Activated CD8-positive, alpha-beta T cell treated with anti-CD3 and anti-CD28 coated beads, Interleukin-2, amount 10 ng/mL, durations not matched to agents 7 days and 5 days (primary cell): ENCODE data around the gene SDCCAG8. TPM values are rescaled to one million over a fixed set of nuclear protein-coding genes. Genes with fewer than 3 reads are reported as not detected.

Experiments
- ATAC-seq: fragments of 150-1000 bp; cut with Tn5 transposase; one replicate; pipeline ENCODE4 v1.10.0; 2021; ENCODE audit warnings: moderate library complexity
- CTCF ChIA-PET: fragments of 350-600 bp; sonication (Branson Sonifier 250); formaldehyde crosslinking; loops from one replicate; lab custom pipeline; 2021; ENCODE audit warnings: antibody characterized with exemption; lab: Charles Lee
- POLR2A ChIA-PET: fragments of 350-600 bp; sonication (Branson Sonifier 250); formaldehyde crosslinking; loops from one replicate; lab custom pipeline; 2021; ENCODE audit warnings: antibody characterized with exemption; lab: Charles Lee
- DNase-seq: peaks from one replicate; pipeline ENCODE4 v3.0.0-alpha.2; 2020
- H3K27ac Mint-ChIP-seq: one replicate; pipeline ENCODE4 v1.8.0; 2021; ENCODE audit warnings: mild to moderate bottlenecking, mixed read lengths
- H3K27me3 Mint-ChIP-seq: one replicate; pipeline ENCODE4 v1.8.0; 2021; ENCODE audit warnings: low read depth, mixed read lengths
- H3K36me3 Mint-ChIP-seq: one replicate; pipeline ENCODE4 v1.8.0; 2021; ENCODE audit warnings: low read depth, mixed read lengths
- H3K4me1 Mint-ChIP-seq: one replicate; pipeline ENCODE4 v1.8.0; 2021; ENCODE audit warnings: low read depth, mixed read lengths
- H3K4me3 Mint-ChIP-seq: one replicate; pipeline ENCODE4 v1.8.0; 2021; ENCODE audit warnings: mild to moderate bottlenecking, mixed read lengths
- H3K9me3 Mint-ChIP-seq: one replicate; pipeline ENCODE4 v1.8.0; 2022; ENCODE audit warnings: mixed read lengths; ENCODE audit not compliant: insufficient read depth
- total RNA-seq, 2 experiments: library from RNA; stranded (reverse); gene quantifications; one replicate each; pipeline ENCODE4 v1.2.3, GENCODE V29; 2021

The SDCCAG8 gene
- total RNA-seq, 2 experiments from 2014 or later = 16.6 to 20.0 TPM

- no peak overlapping the region for H3K27ac Mint-ChIP-seq
- DNase-seq (no peak), ATAC-seq (no peak)
- POLR2A ChIA-PET = no interaction called here
- CTCF ChIA-PET = interaction anchor here (0.7 to 4.2 kb wide), 41 partner anchors 8 to 955 kb away, joined by 3 to 43 read pairs (median 4); no protein-coding TSS in a partner anchor
- peaks cover 3% of the 10 kb centered on the region for H3K4me1 Mint-ChIP-seq
- no peaks in the 10 kb centered on the region for H3K9me3 Mint-ChIP-seq
- no peak overlapping the region for H3K4me3 Mint-ChIP-seq
- no peaks in the 10 kb centered on the region for H3K27me3 Mint-ChIP-seq
- no peaks in the 10 kb centered on the region for H3K36me3 Mint-ChIP-seq
These were observed 88.4 kb downstream of the SDCCAG8 start for GRCh38 chr1:243343970-243344937.

DNA sequence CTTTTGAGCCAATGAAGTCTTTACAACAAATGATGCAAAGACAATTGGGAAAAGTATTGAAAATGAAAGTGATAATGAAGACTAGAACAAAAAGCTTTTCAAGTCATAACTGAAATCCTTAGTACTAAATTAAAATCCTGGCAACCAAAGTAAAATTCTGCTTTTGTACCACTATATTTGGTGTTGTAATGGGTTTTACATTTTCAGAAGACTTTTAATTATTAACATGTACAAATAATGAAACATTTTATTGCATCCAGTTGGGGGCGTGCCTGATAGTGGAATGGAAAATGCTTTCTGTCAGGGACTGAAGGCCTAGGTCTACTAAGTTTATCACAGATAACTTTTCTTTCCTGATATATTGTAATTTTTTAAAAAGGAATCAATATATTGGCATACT lies 89.4 kb downstream of the SDCCAG8 start:
- ChIA-PET POLR2A (no interaction called here), CTCF (interaction anchor here (2.0 to 4.2 kb wide), 4 partner anchors 7 to 926 kb away, joined by 8 to 43 read pairs (median 28); no protein-coding TSS in a partner anchor)
- Mint-ChIP-seq H3K27me3 (no peaks in the 10 kb centered on the region), H3K27ac (no peak overlapping the region), H3K4me1 (peaks cover 3% of the 10 kb centered on the region), H3K36me3 (no peaks in the 10 kb centered on the region), H3K4me3 (no peak overlapping the region), H3K9me3 (no peaks in the 10 kb centered on the region)
- ATAC-seq (no peak), DNase-seq (no peak)

- H3K27ac Mint-ChIP-seq = no peak overlapping the region
- DNase-seq = no peak
- H3K9me3 Mint-ChIP-seq = no peaks in the 10 kb centered on the region
- POLR2A ChIA-PET = no interaction called here
- peaks cover 3% of the 10 kb centered on the region for H3K4me1 Mint-ChIP-seq
- H3K36me3 Mint-ChIP-seq = no peaks in the 10 kb centered on the region
- no peaks in the 10 kb centered on the region for H3K27me3 Mint-ChIP-seq
- H3K4me3 Mint-ChIP-seq = no peak overlapping the region
- ATAC-seq = no peak
- CTCF ChIA-PET = interaction anchor here (4.0 kb wide), 1 partner anchor 405 kb away, joined by 43 read pairs; no protein-coding TSS in a partner anchor
These were observed 90.2 kb downstream of the SDCCAG8 start for GRCh38 chr1:243346016-243346415.

GRCh38 chr1:243346468-243346867 lies 90.6 kb downstream of the SDCCAG8 start:
- no peak overlapping the region for H3K4me3 Mint-ChIP-seq
- no peaks in the 10 kb centered on the region for H3K36me3 Mint-ChIP-seq
- H3K27me3 Mint-ChIP-seq = no peaks in the 10 kb centered on the region
- peaks cover 3% of the 10 kb centered on the region for H3K4me1 Mint-ChIP-seq
- no peak for DNase-seq
- ChIA-PET CTCF (no interaction called here), POLR2A (interaction anchor here (0.7 kb wide), 1 partner anchor 567 kb away, joined by 3 read pairs; no protein-coding TSS in a partner anchor)
- no peak for ATAC-seq
- no peak overlapping the region for H3K27ac Mint-ChIP-seq
- no peaks in the 10 kb centered on the region for H3K9me3 Mint-ChIP-seq

DNA sequence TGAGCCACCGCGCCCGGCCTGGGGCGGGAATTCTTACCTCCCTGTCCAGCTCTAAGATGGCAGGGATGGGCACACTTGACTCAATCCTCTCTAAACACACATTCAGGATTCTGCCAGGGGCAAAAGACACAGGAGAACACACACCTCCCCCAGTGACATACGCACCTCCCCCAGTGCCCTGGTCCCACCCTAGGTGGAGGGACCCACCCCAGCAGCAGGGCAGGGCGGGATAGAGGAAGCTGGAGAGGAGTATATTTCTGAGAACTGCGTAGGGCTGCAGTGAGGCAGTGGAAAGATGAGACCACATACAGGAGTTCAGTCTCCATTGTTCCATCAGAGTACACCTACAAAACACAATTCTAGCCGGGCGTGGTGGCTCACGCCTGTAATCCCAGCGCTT lies 92.5 kb downstream of the SDCCAG8 start:
- no peaks in the 10 kb centered on the region for H3K9me3 Mint-ChIP-seq
- no peaks in the 10 kb centered on the region for H3K27me3 Mint-ChIP-seq
- DNase-seq = no peak
- H3K27ac Mint-ChIP-seq = no peak overlapping the region
- no peak overlapping the region for H3K4me3 Mint-ChIP-seq
- ATAC-seq = no peak
- ChIA-PET POLR2A (no interaction called here), CTCF (interaction anchor here (1.9 kb wide), 1 partner anchor 62 kb away, joined by 4 read pairs; no protein-coding TSS in a partner anchor)
- peaks cover 3% of the 10 kb centered on the region for H3K4me1 Mint-ChIP-seq
- peaks cover 2% of the 10 kb centered on the region for H3K36me3 Mint-ChIP-seq

- CTCF ChIA-PET = interaction anchor here (1.9 kb wide), 1 partner anchor 61 kb away, joined by 4 read pairs; no protein-coding TSS in a partner anchor
- no peaks in the 10 kb centered on the region for H3K9me3 Mint-ChIP-seq
- H3K4me3 Mint-ChIP-seq = no peak overlapping the region
- peaks cover 9% of the 10 kb centered on the region for H3K4me1 Mint-ChIP-seq
- POLR2A ChIA-PET = no interaction called here
- H3K27me3 Mint-ChIP-seq = no peaks in the 10 kb centered on the region
- H3K27ac Mint-ChIP-seq = no peak overlapping the region
- ATAC-seq (no peak), DNase-seq (no peak)
- H3K36me3 Mint-ChIP-seq = peaks cover 5% of the 10 kb centered on the region
These were observed 93.3 kb downstream of the SDCCAG8 start for GRCh38 chr1:243349128-243349527.

DNA sequence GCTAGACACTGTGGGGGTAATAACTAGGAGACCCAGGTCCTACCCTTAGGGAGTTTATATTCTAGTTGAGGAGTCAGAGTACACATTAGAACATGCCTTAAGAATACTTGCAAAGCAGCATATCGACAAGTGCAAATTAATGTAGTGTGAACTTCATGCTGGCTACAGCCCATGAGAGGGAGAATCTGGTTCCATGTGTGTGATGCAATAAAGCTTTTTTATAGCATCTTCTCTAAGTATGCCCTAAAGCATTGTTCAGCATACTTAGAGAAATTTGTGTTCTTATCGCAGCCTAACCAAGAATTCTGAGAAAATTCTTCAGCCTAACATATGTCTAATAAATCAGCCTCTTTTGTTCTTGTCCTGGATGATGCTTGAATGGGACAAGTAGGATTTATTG lies 95.5 kb downstream of the SDCCAG8 start:
- ChIA-PET CTCF (no interaction called here), POLR2A (no interaction called here)
- H3K9me3 Mint-ChIP-seq = no peaks in the 10 kb centered on the region
- peaks cover 5% of the 10 kb centered on the region for H3K36me3 Mint-ChIP-seq
- H3K4me1 Mint-ChIP-seq = peaks cover 15% of the 10 kb centered on the region
- no peaks in the 10 kb centered on the region for H3K27me3 Mint-ChIP-seq
- H3K4me3 Mint-ChIP-seq = no peak overlapping the region
- ATAC-seq = no peak
- H3K27ac Mint-ChIP-seq = no peak overlapping the region
- DNase-seq = no peak

DNA sequence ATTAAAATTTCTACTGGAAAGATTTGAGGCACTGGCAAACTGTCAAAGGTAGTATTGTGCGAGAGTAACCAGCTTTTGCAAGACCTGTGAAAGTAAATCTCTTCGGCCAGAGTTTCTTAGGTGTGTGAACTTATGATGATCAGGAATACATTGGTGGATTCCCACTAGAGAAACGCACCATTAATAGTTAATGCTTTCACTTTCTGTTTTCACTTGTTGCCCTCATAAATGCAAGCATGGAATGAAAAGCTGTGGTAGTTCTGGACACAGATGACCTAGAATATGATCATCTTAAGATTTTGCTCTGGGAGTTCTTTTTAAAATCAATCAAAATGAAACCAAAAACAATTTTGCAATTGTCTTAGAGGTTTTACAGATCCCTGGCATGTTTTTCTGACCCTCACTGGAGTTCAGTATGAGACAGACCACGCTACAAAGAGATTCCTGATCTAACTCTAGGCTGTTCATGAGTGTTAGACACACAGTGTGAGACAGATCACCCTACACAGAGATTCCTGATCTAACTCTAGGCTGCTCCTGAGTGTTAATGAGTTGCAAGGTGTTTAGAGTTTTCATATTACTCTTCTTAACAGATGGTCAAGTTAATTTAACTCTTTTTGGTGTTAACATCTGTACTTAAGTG lies 98.8 kb downstream of the SDCCAG8 start:
- Mint-ChIP-seq H3K27ac (peak overlapping the region; percentile 43), H3K4me3 (peak overlapping the region; percentile 54), H3K36me3 (peaks cover 5% of the 10 kb centered on the region), H3K4me1 (peaks cover 15% of the 10 kb centered on the region), H3K9me3 (no peaks in the 10 kb centered on the region), H3K27me3 (no peaks in the 10 kb centered on the region)
- POLR2A ChIA-PET = no interaction called here
- DNase-seq = no peak
- ATAC-seq = peak; percentile 49
- CTCF ChIA-PET = no interaction called here

- H3K36me3 Mint-ChIP-seq = peaks cover 3% of the 10 kb centered on the region
- no peak overlapping the region for H3K27ac Mint-ChIP-seq
- CTCF ChIA-PET = interaction anchor here (1.2 kb wide), 1 partner anchor 20 kb away, joined by 3 read pairs; no protein-coding TSS in a partner anchor
- no peaks in the 10 kb centered on the region for H3K27me3 Mint-ChIP-seq
- no peak for DNase-seq
- no peak for ATAC-seq
- POLR2A ChIA-PET = no interaction called here
- no peak overlapping the region for H3K4me3 Mint-ChIP-seq
- H3K9me3 Mint-ChIP-seq = no peaks in the 10 kb centered on the region
- no peaks in the 10 kb centered on the region for H3K4me1 Mint-ChIP-seq
These were observed 108.0 kb downstream of the SDCCAG8 start for GRCh38 chr1:243363832-243364231.

GRCh38 chr1:243364330-243364729 lies 108.5 kb downstream of the SDCCAG8 start:
- Mint-ChIP-seq H3K27me3 (no peaks in the 10 kb centered on the region), H3K27ac (no peak overlapping the region), H3K4me1 (no peaks in the 10 kb centered on the region), H3K4me3 (no peak overlapping the region), H3K9me3 (no peaks in the 10 kb centered on the region), H3K36me3 (peaks cover 3% of the 10 kb centered on the region)
- no peak for ATAC-seq
- ChIA-PET POLR2A (no interaction called here), CTCF (no interaction called here)
- no peak for DNase-seq

- no peak overlapping the region for H3K4me3 Mint-ChIP-seq
- ChIA-PET POLR2A (no interaction called here), CTCF (no interaction called here)
- DNase-seq (no peak), ATAC-seq (no peak)
- H3K36me3 Mint-ChIP-seq = peaks cover 3% of the 10 kb centered on the region
- no peaks in the 10 kb centered on the region for H3K4me1 Mint-ChIP-seq
- no peaks in the 10 kb centered on the region for H3K27me3 Mint-ChIP-seq
- H3K9me3 Mint-ChIP-seq = no peaks in the 10 kb centered on the region
- H3K27ac Mint-ChIP-seq = no peak overlapping the region
These were observed 109.0 kb downstream of the SDCCAG8 start for GRCh38 chr1:243364866-243365265.

DNA sequence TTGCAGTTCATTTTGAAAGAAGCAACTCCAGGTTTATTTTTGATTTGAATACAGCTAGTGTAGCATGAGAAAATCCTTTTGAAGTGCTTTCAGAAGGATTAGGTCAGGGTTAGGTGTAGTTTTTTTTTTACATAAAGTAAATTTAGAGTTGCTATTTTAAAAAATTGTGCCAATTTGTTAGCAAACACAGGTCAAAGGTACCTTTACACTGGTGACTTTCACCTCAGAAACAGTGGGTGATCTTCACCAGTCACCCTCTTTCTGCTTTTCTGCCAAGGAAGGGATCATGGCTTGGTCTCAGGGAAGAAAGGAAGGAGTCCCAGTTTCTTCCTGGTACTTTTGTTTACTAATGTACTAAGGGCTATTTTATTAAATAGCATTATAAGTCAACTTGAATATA lies 111.5 kb downstream of the SDCCAG8 start:
- POLR2A ChIA-PET = no interaction called here
- Mint-ChIP-seq H3K4me1 (no peaks in the 10 kb centered on the region), H3K9me3 (no peaks in the 10 kb centered on the region), H3K4me3 (no peak overlapping the region), H3K36me3 (peaks cover 5% of the 10 kb centered on the region), H3K27ac (no peak overlapping the region), H3K27me3 (no peaks in the 10 kb centered on the region)
- ATAC-seq = no peak
- DNase-seq = no peak
- CTCF ChIA-PET = no interaction called here
